DMS153 treated with DMSO at 0.1 percent for 48 hours (cell line): ENCODE results near the gene TDRD6.

ENCODE experiments used
- DNase-seq: peaks from one replicate; lab custom pipeline; 2025; ENCODE audit not compliant: unreplicated experiment; lab: John Stamatoyannopoulos, UW

TDRD6 gene

GRCh38 chr6:46676604-46677313 is 10.9 kb upstream of the TDRD6 start:
- DNase-seq = no peak

GRCh38 chr6:46677314-46677654 is 10.4 kb upstream of the TDRD6 start:
- DNase-seq = no peak

- DNase-seq = no peak
Observed at GRCh38 chr6:46684771-46685170, 2.9 kb upstream of the TDRD6 start.

GRCh38 chr6:46688117-46688965 is 656 bp downstream of the TDRD6 start:
- DNase-seq = no peak

GRCh38 chr6:46688966-46689335 is 1.3 kb downstream of the TDRD6 start:
- DNase-seq = no peak

- no peak for DNase-seq
Observed at GRCh38 chr6:46689657-46690056, 2.0 kb downstream of the TDRD6 start.

- no peak for DNase-seq
Observed at GRCh38 chr6:46690141-46690755, 2.6 kb downstream of the TDRD6 start.

GRCh38 chr6:46690911-46691451 is 3.3 kb downstream of the TDRD6 start:
- no peak for DNase-seq

- no peak for DNase-seq
Observed at GRCh38 chr6:46699970-46700369, 12.3 kb downstream of the TDRD6 start.

GRCh38 chr6:46704562-46704961 is 16.9 kb downstream of the TDRD6 start:
- no peak for DNase-seq

- DNase-seq = no peak
Observed at GRCh38 chr6:46706464-46706863, 18.8 kb downstream of the TDRD6 start.

- DNase-seq = no peak
Observed at GRCh38 chr6:46711491-46711890, 23.8 kb downstream of the TDRD6 start.

- DNase-seq = no peak
Observed at GRCh38 chr6:46715141-46715540, 27.5 kb downstream of the TDRD6 start.

- no peak for DNase-seq
Observed at GRCh38 chr6:46719099-46719498, 31.4 kb downstream of the TDRD6 start.

- no peak for DNase-seq
Observed at GRCh38 chr6:46720401-46720800, 32.7 kb downstream of the TDRD6 start.

GRCh38 chr6:46729787-46730326 is 42.2 kb downstream of the TDRD6 start:
- no peak for DNase-seq

GRCh38 chr6:46730921-46731461 is 43.3 kb downstream of the TDRD6 start:
- DNase-seq = no peak

- DNase-seq = no peak
Observed at GRCh38 chr6:46733341-46733801, 45.7 kb downstream of the TDRD6 start.

- no peak for DNase-seq
Observed at GRCh38 chr6:46734867-46735719, 47.4 kb downstream of the TDRD6 start, which contains the start of gene PLA2G7. Gene PLA2G7, minus strand, starts transcription at chr6:46735375. Its CDS starts 12,484 bp downstream, at chr6:46722891.

GRCh38 chr6:46735720-46736031 is 48.0 kb downstream of the TDRD6 start:
- no peak for DNase-seq
